Fibroblast of skin of scalp (primary cell): ENCODE results near the gene EHBP1.
"Not testable (repeated sequence)": the region's sequence is repeated elsewhere in the genome, so short reads cannot be mapped to it uniquely, and the experiment has no call there.

ENCODE experiments used
- DNase-seq: peaks from one replicate; pipeline ENCODE4 v3.0.0-alpha.2; 2013

EHBP1 gene

GRCh38 chr2:62736899-62737559, 31.5 kb downstream of the EHBP1 start:
- peak; percentile 47 for DNase-seq

DNA sequence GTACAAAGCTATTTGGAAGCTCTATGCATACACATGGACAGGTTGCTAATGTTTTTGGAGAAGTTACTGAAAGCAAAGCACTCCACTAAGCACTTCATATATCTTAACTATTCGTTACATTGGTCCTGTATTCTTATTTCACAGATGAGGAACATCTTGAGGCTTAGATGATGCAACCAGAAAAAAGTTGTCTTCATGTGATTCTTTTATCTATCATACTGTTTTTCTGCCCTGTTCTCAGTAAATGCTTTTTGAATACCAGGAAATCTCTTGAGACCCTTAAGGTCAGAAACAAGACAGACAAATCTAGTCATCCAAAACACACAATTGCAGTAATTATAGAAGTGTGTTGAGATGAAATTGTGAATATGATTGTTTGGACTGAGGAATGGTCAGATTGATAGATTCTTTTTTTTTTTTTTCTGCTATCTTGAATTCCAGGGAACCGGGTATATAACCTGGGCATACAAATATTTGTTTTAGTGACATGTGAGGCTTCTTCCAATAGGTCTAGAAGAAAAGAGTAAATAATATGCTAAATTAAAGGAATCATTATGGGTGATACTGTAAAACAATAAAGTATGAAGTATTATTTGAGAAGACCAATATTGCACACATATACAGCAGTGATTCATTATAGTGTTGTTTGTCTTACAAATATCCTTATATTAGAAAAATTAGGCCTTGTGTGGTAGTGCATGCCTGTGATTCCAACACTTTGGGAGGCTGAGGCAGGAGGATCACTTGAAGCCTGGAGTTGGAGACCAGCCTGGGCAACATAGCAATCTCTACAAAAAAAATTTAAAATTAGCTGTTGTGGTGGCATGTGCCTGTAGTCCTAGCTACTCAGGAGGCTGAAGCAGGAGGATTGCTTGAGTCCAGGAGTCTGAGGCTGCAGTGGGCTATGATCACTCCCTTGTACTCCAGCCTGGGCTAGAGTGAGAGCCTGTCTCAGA, 33.7 kb downstream of the EHBP1 start:
- peak; percentile 86 for DNase-seq

DNA sequence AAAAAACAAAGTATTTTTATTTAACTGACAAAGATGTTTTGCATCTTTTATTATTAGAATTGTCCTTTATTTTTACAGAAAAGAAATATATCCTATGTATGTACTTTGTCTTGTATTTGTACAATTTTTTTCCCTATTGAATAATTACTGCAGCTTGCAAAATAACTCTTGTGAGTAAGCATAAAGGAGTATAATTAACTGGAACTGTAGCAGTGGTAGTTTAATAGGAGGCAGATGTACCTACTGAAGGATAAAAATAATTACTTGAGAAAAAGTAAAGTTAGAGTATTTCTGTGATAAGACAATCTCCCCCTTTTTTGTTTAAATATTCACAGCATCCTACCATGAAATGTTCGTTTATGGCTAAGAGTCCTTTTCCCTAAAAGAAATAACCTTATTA, 34.7 kb downstream of the EHBP1 start:
- DNase-seq, result no peak

GRCh38 chr2:62741127-62741526, 35.6 kb downstream of the EHBP1 start:
- DNase-seq, result no peak

- DNase-seq, result peak; percentile 94
Observed at GRCh38 chr2:62741954-62742722, 36.6 kb downstream of the EHBP1 start.

- DNase-seq, result peak; percentile 18
Observed at GRCh38 chr2:62743506-62743905, 38.0 kb downstream of the EHBP1 start.

- no peak for DNase-seq
Observed at GRCh38 chr2:62744603-62745002, 39.1 kb downstream of the EHBP1 start.

GRCh38 chr2:62745891-62746481, 40.5 kb downstream of the EHBP1 start:
- DNase-seq, result no peak

DNA sequence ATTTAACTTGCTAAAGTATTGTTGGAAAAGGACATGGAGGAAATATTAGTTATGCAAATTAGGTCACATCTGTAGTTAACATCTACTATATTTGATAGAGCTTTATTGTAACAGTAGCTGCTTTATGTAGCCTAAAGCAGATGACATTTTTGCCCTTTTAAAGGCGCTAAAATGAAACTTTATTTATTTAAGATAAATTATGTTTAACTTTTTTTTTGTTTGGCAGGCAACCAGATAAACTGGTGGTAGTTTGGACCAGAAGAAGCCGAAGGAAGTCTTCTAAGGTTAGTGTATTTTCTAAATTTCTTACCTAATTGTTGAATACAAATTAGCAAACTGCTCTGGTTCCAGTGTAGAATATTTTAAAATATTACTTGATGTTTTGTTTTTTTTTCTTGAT, 41.7 kb downstream of the EHBP1 start:
- DNase-seq, result no peak

- DNase-seq, result no peak
Observed at GRCh38 chr2:62747876-62748275, 42.4 kb downstream of the EHBP1 start.

- DNase-seq, result not testable (repeated sequence)
Observed at GRCh38 chr2:62749111-62749510, 43.6 kb downstream of the EHBP1 start.

- DNase-seq, result no peak
Observed at GRCh38 chr2:62757029-62757428, 51.5 kb downstream of the EHBP1 start.

GRCh38 chr2:62760026-62760425, 54.5 kb downstream of the EHBP1 start:
- no peak for DNase-seq

- peak; percentile 59 for DNase-seq
Observed at GRCh38 chr2:62760555-62760954, 55.0 kb downstream of the EHBP1 start.

DNA sequence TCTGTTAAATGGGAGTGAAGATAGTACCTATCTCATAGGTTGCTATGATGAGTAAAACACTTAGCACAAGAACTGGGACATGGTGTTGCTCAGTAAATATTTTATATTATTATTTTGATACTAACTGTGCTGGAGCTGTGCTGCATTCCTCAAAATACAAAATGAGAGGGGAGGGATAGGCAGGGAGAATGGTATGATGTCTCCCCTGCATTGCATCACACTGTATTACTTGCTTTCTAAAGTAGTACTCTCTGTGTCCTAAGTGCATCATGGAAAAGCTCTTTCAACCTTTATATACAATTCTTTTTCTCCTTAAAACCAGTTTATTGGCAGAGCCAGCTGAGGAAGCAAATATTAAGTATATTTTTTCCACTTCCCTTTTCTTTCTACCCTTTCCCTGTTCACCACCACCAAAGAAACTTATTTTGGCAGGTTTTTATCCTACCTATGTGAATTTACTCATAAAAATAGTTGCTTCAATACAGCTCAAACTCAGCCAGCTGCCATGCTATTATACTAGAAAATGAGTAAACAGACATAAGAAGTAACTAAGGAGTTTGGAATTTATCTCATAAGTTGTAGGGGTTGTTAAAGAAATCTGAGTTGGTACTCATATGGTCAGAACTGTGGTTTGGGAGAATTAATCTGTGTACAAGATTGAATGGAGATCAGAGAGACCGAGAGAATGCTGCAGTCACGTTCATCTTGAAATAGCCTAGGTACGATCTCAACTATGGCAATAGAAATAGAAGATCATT, 60.3 kb downstream of the EHBP1 start:
- DNase-seq, result no peak

- peak; percentile 66 for DNase-seq
Observed at GRCh38 chr2:62768615-62769014, 63.1 kb downstream of the EHBP1 start.

DNA sequence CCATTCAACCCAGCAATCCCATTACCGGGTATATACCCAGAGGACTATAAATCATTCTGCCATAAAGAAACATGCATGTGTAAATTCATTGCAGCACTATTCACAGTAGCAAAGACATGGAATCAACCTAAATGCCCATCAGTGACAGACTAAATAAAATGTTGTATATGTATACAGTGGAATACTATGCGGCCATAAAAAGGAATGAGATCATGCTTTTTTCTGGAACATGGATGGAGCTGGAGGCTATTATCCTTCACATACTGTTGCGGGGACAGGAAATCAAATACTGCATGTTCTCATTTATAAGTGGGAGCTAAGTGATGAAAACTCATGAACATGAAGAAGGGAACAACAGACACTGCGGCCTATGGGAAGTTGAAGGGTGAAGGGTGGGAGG, 65.1 kb downstream of the EHBP1 start:
- no peak for DNase-seq

DNA sequence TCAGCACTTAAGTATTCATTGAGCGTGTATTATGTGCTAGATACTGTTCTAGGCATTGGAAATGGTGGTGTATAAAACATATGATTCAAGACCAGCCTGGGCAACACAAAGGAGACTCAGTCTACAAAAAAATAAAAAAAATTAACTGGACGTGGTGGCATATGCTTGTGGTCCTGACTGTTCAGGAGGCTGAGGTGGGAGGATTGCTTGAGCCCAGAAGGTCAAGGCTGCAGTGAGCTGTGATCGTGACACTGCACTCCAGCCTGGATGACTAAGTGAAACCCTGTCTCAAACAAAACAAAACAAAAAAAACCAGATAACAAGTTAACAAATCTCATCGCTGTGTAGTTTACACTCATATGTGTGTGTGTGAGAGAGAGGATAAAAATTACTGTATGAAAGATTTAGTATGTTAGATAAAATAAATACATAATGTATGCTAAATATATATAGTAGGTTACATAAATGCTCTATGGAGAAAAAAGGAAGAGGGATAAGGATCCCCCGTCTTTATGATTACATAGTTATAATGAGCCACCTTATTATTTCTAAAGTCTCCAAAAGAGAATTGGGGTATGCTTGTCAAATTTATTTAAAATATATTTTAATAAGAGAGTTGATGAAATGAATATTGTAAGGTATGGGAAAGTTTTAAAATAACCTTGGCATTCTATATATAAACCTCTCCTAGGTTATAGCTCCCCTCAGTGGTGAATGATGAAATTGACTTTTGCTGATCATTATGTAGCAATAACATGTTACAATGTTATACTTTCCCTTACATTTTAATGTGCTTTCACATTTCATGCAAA, 69.2 kb downstream of the EHBP1 start:
- peak; percentile 57 for DNase-seq

DNA sequence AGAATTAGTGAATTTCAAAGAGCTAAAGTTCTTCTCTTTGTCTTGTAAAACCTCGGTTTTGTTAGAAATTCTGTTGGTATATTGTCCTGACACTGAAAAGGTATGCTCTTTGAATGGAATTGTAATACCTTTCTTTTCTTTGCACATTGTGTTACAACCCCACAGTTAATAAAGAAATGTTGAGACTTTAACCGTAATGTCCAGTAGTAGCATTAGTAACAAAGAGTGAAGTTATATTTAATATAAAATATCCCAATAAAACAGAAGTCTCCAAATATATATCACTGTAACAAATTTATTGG, 69.8 kb downstream of the EHBP1 start:
- no peak for DNase-seq

DNA sequence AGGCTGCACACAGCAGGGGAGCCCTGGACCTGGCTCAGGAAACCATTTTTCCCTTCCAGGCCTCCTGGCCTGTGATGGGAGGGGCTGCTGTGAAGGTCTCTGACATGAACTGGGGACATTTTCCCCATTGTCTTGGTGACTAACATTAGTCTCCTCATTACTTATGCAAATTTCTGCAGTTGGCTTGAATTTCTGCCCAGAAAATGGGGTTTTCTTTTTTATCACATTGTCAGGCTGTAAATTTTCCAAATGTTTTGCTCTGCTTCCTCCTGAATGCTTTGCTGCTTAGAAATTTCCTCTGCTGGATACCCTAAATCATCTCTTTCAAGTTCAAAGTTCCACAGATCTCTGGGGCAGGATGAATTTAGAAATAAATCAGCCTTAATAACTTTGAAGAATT, 78.2 kb downstream of the EHBP1 start:
- DNase-seq, result no peak

DNA sequence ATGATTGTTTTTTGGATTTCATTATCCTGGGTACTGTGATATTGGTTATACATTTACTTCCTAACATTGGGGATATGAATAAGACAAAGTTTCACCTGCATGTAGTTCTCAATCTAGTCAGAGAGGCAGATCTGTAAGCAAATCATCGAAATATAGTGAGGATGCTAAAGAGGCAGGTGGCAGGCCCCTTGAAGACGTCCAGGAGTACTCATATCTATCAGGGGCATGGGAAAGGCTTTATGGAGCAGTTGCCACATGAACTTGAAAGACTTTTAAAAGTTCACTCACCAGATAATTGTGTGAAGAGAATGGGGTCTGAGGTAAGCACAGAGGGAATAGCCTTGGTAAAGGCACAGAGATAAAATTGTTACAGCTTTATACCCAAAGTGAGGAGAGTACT, 78.8 kb downstream of the EHBP1 start:
- no peak for DNase-seq
